ENCODE measurements around the gene LRRK2. TPM values are rescaled to one million over a fixed set of nuclear protein-coding genes. Genes with fewer than 3 reads are reported as not detected.

Gene LRRK2
- total RNA-seq, 4 donors from 2014 or later, result 9.0 to 55.6 (median 15.4) TPM

DNA sequence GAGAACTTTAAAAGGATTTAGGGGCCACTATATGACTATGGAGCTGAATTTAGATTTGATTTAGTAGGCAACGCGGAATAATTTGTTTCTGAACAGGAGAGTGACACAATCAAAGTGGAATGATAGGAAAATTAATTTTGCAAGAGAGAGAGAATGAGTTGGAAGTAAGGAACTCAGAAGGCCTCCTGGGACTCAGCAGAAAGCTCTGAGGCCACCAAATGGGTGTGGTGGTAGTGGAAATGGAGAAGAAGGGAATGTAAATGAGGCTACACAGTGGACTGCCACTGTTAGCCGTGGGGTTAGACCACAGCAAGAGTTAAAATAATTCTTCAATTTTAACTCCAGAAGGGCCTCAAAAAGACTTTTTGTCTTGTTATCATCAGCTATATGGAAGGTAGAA is 102.7 kb downstream of the LRRK2 start:
- DNase-seq (ENCODE audit: low spot score) (no peak), ATAC-seq (ENCODE audit: low FRiP score) (no peak)
- TF ChIP-seq, protein P1, sequence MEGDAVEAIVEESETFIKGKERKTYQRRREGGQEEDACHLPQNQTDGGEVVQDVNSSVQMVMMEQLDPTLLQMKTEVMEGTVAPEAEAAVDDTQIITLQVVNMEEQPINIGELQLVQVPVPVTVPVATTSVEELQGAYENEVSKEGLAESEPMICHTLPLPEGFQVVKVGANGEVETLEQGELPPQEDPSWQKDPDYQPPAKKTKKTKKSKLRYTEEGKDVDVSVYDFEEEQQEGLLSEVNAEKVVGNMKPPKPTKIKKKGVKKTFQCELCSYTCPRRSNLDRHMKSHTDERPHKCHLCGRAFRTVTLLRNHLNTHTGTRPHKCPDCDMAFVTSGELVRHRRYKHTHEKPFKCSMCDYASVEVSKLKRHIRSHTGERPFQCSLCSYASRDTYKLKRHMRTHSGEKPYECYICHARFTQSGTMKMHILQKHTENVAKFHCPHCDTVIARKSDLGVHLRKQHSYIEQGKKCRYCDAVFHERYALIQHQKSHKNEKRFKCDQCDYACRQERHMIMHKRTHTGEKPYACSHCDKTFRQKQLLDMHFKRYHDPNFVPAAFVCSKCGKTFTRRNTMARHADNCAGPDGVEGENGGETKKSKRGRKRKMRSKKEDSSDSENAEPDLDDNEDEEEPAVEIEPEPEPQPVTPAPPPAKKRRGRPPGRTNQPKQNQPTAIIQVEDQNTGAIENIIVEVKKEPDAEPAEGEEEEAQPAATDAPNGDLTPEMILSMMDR (IDR thresholded peaks at IDR 0.05), result no peak

DNA sequence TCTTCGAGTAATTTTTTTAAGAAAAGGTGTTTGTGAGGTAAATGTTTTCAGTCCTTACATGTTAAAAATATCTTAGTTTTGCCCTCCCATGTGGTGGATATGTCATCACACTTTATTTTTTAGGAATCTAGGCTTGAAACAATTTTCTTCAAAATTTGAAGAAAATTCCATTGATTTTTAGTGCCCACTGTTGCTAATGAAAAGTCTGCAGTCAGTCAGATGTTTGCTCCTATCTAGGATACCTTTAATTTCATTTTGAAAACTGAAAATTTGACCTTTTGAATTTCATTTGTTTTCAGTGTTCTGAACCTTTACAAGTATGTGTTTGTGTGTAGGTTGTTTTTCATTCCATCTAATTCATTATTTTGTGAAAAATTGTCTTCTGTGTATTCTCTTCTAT is 105.4 kb downstream of the LRRK2 start:
- TF ChIP-seq, protein P1 (IDR thresholded peaks at IDR 0.05), result no peak
- no peak for DNase-seq (ENCODE audit: low spot score)
- no peak for ATAC-seq (ENCODE audit: low FRiP score)

DNA sequence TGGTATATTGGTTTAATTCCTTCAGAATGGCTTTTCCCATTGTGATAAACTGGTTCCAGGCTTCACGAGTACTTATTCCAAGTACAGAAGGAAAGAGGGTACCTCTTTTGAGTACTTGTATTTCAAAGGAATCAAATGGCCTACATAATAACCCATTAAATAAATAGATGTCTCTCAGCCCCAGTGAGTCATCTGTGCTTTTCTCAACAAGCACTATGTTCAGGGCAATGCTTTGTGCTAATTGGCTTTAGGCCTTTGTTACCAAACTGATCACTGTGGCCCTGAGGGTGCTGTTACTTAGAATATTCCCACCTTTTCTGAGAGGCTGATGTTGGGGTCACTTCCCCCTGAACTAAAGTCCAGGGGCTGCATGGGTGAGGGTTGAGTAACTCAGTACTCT is 107.1 kb downstream of the LRRK2 start:
- TF ChIP-seq, protein P1 (IDR thresholded peaks at IDR 0.05), result no peak

DNA sequence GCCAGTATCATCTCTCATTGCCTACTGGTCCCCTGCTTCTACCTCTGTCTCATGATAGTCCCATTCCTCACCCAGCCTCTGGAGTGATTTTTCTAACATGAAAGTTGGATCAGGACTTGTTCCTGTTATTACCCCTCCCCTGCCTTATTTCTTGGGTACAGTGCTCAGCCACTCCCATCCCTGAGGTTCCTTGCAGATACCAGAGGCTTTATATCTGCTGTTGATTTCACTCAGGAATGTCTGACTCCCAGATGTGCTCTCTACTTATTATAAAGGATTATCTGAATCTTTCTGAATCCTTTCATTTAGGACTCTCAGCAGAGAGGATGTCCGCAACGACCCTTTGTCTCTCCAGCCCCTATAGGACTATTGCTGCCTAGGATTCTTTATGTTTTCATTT is 111.2 kb downstream of the LRRK2 start:
- ATAC-seq (ENCODE audit: low FRiP score) (no peak), DNase-seq (ENCODE audit: low spot score) (no peak)
- TF ChIP-seq, protein P1 (IDR thresholded peaks at IDR 0.05), result no peak

More for the DNA sequence above, 107.1 kb downstream of the LRRK2 start:
- ATAC-seq (ENCODE audit: low FRiP score) (no peak), DNase-seq (ENCODE audit: low spot score) (no peak)

DNA sequence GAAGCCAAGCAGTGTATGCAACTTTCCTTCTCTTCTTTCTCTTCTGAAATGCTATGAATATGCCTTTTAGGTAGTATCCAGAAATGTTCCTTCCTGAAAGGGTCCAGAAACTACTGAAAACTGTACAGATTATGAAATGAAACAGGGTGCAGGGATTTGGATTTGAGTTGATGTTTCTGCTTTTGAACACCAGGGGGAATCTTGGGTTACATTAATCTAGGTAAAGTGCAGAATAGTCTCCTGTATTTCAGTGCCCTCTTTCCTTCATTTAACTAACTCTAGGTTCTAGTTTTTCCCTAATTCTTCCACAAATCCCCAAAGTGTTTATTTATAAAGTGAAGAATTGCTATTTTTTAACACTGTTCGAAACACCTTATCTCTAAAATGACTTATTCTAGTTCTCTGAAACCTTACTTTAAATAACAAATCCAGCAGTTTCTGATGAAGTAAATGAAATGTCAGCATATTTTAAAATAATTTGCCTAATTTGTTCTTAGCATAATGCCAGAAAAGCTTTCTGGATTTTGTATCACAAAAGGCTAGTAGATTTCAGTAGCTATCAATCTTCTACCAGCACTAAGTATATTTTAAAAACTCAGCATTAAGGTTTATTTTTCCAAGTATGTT is 111.9 kb downstream of the LRRK2 start:
- DNase-seq (ENCODE audit: low spot score) (no peak), ATAC-seq (ENCODE audit: low FRiP score) (no peak)
- TF ChIP-seq, protein P1 (IDR thresholded peaks at IDR 0.05), result no peak

DNA sequence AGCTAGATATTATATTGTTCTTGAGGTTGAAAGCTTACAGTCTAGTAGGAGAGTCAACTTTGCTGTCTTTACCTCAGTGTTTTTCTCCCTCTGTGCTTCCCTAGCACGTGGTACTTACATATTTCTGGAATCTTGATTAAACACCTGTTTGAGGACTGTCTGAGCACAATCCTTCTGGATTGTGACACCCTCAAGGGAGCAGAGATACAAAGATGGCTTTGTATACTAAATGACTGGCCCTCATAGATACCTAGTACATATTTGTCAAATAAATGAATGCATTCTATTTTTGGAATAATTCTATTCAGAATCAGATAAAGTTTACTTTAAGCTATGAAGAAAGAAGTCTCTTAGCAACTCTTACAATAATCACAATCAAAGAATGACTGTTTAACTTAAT is 113.3 kb downstream of the LRRK2 start:
- TF ChIP-seq, protein P1 (IDR thresholded peaks at IDR 0.05), result no peak
- ATAC-seq (ENCODE audit: low FRiP score), result no peak
- no peak for DNase-seq (ENCODE audit: low spot score)

DNA sequence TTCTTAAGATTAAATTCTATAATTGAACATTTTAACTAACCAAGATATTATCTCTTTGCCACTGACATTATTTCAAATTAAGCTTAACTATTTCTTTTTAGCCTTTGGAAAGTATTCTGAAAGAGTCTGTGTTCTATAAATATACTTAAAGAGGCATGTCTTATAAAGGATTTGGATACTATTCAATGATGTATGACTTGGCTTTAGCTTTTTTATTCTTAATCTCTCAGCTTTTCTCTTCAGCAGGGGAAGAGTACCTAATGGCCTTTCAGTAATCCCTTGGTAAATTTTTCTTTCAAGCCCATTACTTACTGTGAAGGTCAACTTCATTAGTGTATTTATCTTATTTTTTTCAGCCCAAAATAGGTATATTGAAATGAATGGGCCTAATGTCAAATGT is 113.8 kb downstream of the LRRK2 start:
- ATAC-seq (ENCODE audit: low FRiP score) (no peak), DNase-seq (ENCODE audit: low spot score) (no peak)
- TF ChIP-seq, protein P1 (IDR thresholded peaks at IDR 0.05), result no peak
